Measurements from ENCODE around the gene ZNF653.
A peak's percentile ranks its signal among the peaks of the same experiment; 100 is the strongest.

ZNF653 gene

GRCh38 chr19:11505504-11506100, at the start of gene ZNF653:
TSS of gene ZNF653 (minus strand) at chr19:11505839. CDS start at chr19:11505786, 53 bp downstream.
- peak; percentile 87 to 97 for DNase-seq

- no peak for DNase-seq
These were observed 49.6 kb upstream of the ZNF653 start for GRCh38 chr19:11555246-11555645.

- DNase-seq: no peak
These were observed 48.5 kb upstream of the ZNF653 start for GRCh38 chr19:11554160-11554559.

- no peak for DNase-seq
These were observed 47.2 kb upstream of the ZNF653 start for GRCh38 chr19:11552666-11553372.

- DNase-seq: peak in 1 of 2 experiments; percentile 27
These were observed 46.1 kb upstream of the ZNF653 start for GRCh38 chr19:11551603-11552235.

GRCh38 chr19:11550265-11550664, 44.6 kb upstream of the ZNF653 start:
- DNase-seq: no peak

GRCh38 chr19:11549386-11549953, 43.8 kb upstream of the ZNF653 start:
- DNase-seq: no peak

- DNase-seq: no peak
These were observed 42.5 kb upstream of the ZNF653 start for GRCh38 chr19:11547929-11548700.

GRCh38 chr19:11541238-11541637, 35.6 kb upstream of the ZNF653 start:
- DNase-seq: peak in 1 of 2 experiments; percentile 25

GRCh38 chr19:11540645-11541044, 35.0 kb upstream of the ZNF653 start:
- DNase-seq: no peak

GRCh38 chr19:11539495-11540365, 34.1 kb upstream of the ZNF653 start:
- no peak for DNase-seq

GRCh38 chr19:11538232-11539036, 32.8 kb upstream of the ZNF653 start, which contains the start of gene CNN1:
TSS of gene CNN1 (plus strand) at chr19:11538851. CDS start at chr19:11538928, 77 bp downstream.
- no peak for DNase-seq

GRCh38 chr19:11535792-11536595, 30.4 kb upstream of the ZNF653 start:
- DNase-seq: peak; percentile 58 to 76

- no peak for DNase-seq
These were observed 29.3 kb upstream of the ZNF653 start for GRCh38 chr19:11534948-11535347.

- no peak for DNase-seq
These were observed 28.9 kb upstream of the ZNF653 start for GRCh38 chr19:11534538-11534937.

GRCh38 chr19:11530432-11530831, 24.8 kb upstream of the ZNF653 start:
- DNase-seq: peak; percentile 98 to 99

- peak; percentile 99 for DNase-seq
These were observed 23.1 kb upstream of the ZNF653 start, which contains the start of gene ECSIT for GRCh38 chr19:11528551-11529341. TSS of gene ECSIT (minus strand) at chr19:11529134. CDS start at chr19:11519170, 9,964 bp downstream.

GRCh38 chr19:11519138-11519537, 13.5 kb upstream of the ZNF653 start:
- DNase-seq: no peak

- no peak for DNase-seq
These were observed 8.3 kb upstream of the ZNF653 start for GRCh38 chr19:11513946-11514345.

All from NCI-H524 (cell line).